PFSK-1 (cell line): ENCODE data around the gene RRAD.

Source experiments
- REST ChIP-seq, 2 experiments: IDR thresholded peaks; 2 replicates each; pipeline versions ENCODE4 v1.6.1 to v1.8.0; 2011 to 2012; ENCODE audit warnings: low read depth in 2 of 2, low read length in 2 of 2, control low read depth in 1 of 2, inconsistent platforms in 1 of 2, mild to moderate bottlenecking in 1 of 2, moderate library complexity in 1 of 2; ENCODE audit not compliant: insufficient read depth in 1 of 2
- SIN3A ChIP-seq: IDR thresholded peaks from 2 replicates; pipeline ENCODE4 v1.6.1; 2012; ENCODE audit warnings: mild to moderate bottlenecking, low read length, moderate library complexity, borderline replicate concordance; ENCODE audit not compliant: insufficient read depth

- TF ChIP-seq SIN3A (no peak), REST (IDR thresholded peaks at IDR 0.05; ENCODE audit: insufficient read depth in 1 of 2, low read depth in 2 of 2, low read length in 2 of 2) (no peak)
Measured at GRCh38 chr16:66891797-66892196, 33.5 kb downstream of the RRAD start.
